ENCODE results near the gene PLSCR3.
A peak's percentile ranks its signal among the peaks of the same experiment; 100 is the strongest.

The PLSCR3 gene

DNA sequence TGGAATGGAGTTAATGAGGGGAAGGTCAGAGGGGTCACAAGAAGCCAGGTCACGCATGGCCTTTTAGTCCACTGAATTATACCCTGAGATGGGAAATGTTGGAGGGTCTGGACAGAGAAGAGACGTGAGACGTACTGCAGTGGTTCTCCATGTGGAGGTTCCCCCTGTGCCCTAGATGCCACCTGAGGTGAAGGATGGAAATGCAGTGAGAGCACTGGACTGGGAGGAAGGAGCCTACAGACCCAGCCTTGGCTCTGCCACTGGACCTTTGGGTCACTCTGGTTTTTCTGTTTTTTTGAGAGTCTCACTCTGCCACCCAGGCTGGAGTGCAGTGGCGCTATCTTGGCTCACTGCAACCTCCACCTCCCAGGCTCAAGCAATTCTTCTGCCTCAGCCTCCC, 1.8 kb upstream of the PLSCR3 start:
- TF ChIP-seq, protein P1, sequence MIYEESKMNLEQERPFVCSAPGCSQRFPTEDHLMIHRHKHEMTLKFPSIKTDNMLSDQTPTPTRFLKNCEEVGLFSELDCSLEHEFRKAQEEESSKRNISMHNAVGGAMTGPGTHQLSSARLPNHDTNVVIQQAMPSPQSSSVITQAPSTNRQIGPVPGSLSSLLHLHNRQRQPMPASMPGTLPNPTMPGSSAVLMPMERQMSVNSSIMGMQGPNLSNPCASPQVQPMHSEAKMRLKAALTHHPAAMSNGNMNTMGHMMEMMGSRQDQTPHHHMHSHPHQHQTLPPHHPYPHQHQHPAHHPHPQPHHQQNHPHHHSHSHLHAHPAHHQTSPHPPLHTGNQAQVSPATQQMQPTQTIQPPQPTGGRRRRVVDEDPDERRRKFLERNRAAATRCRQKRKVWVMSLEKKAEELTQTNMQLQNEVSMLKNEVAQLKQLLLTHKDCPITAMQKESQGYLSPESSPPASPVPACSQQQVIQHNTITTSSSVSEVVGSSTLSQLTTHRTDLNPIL (CRISPR knock-in tag; IDR thresholded peaks at IDR 0.05; ENCODE audit: low read depth): no peak
- TF ChIP-seq, protein P2, sequence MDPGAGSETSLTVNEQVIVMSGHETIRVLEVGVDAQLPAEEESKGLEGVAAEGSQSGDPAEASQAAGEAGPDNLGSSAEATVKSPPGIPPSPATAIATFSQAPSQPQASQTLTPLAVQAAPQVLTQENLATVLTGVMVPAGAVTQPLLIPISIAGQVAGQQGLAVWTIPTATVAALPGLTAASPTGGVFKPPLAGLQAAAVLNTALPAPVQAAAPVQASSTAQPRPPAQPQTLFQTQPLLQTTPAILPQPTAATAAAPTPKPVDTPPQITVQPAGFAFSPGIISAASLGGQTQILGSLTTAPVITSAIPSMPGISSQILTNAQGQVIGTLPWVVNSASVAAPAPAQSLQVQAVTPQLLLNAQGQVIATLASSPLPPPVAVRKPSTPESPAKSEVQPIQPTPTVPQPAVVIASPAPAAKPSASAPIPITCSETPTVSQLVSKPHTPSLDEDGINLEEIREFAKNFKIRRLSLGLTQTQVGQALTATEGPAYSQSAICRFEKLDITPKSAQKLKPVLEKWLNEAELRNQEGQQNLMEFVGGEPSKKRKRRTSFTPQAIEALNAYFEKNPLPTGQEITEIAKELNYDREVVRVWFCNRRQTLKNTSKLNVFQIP (CRISPR knock-in tag; IDR thresholded peaks at IDR 0.05; ENCODE audit: borderline replicate concordance, low read depth): no peak
- TF ChIP-seq BACH2 (CRISPR knock-in tag; IDR thresholded peaks at IDR 0.05; ENCODE audit: borderline replicate concordance) (no peak), TOX (CRISPR knock-in tag; IDR thresholded peaks at IDR 0.05; ENCODE audit: borderline replicate concordance) (no peak), ZC3H10 (CRISPR knock-in tag; IDR thresholded peaks at IDR 0.05) (no peak), OSR1 (CRISPR knock-in tag; IDR thresholded peaks at IDR 0.05) (no peak), TCF4 (CRISPR knock-in tag; IDR thresholded peaks at IDR 0.05; ENCODE audit: borderline replicate concordance) (no peak), ARNTL (CRISPR knock-in tag; IDR thresholded peaks at IDR 0.05; ENCODE audit: borderline replicate concordance, low read depth) (no peak), ISL1 (CRISPR knock-in tag; IDR thresholded peaks at IDR 0.05) (no peak), PPARA (CRISPR knock-in tag; IDR thresholded peaks at IDR 0.05; ENCODE audit: borderline replicate concordance) (no peak), ZFP30 (CRISPR knock-in tag; IDR thresholded peaks at IDR 0.05) (no peak), CSDC2 (CRISPR knock-in tag; IDR thresholded peaks at IDR 0.05) (no peak), ESRRG (CRISPR knock-in tag; IDR thresholded peaks at IDR 0.05) (no peak), GLIS3 (CRISPR knock-in tag; IDR thresholded peaks at IDR 0.05) (no peak)
- TF ChIP-seq, protein P3, sequence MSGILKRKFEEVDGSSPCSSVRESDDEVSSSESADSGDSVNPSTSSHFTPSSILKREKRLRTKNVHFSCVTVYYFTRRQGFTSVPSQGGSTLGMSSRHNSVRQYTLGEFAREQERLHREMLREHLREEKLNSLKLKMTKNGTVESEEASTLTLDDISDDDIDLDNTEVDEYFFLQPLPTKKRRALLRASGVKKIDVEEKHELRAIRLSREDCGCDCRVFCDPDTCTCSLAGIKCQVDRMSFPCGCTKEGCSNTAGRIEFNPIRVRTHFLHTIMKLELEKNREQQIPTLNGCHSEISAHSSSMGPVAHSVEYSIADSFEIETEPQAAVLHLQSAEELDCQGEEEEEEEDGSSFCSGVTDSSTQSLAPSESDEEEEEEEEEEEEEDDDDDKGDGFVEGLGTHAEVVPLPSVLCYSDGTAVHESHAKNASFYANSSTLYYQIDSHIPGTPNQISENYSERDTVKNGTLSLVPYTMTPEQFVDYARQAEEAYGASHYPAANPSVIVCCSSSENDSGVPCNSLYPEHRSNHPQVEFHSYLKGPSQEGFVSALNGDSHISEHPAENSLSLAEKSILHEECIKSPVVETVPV (CRISPR knock-in tag; IDR thresholded peaks at IDR 0.05): no peak
- TF ChIP-seq, protein P4, sequence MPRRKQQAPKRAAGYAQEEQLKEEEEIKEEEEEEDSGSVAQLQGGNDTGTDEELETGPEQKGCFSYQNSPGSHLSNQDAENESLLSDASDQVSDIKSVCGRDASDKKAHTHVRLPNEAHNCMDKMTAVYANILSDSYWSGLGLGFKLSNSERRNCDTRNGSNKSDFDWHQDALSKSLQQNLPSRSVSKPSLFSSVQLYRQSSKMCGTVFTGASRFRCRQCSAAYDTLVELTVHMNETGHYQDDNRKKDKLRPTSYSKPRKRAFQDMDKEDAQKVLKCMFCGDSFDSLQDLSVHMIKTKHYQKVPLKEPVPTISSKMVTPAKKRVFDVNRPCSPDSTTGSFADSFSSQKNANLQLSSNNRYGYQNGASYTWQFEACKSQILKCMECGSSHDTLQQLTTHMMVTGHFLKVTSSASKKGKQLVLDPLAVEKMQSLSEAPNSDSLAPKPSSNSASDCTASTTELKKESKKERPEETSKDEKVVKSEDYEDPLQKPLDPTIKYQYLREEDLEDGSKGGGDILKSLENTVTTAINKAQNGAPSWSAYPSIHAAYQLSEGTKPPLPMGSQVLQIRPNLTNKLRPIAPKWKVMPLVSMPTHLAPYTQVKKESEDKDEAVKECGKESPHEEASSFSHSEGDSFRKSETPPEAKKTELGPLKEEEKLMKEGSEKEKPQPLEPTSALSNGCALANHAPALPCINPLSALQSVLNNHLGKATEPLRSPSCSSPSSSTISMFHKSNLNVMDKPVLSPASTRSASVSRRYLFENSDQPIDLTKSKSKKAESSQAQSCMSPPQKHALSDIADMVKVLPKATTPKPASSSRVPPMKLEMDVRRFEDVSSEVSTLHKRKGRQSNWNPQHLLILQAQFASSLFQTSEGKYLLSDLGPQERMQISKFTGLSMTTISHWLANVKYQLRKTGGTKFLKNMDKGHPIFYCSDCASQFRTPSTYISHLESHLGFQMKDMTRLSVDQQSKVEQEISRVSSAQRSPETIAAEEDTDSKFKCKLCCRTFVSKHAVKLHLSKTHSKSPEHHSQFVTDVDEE (CRISPR knock-in tag; IDR thresholded peaks at IDR 0.05): no peak
- TF ChIP-seq, protein P5, sequence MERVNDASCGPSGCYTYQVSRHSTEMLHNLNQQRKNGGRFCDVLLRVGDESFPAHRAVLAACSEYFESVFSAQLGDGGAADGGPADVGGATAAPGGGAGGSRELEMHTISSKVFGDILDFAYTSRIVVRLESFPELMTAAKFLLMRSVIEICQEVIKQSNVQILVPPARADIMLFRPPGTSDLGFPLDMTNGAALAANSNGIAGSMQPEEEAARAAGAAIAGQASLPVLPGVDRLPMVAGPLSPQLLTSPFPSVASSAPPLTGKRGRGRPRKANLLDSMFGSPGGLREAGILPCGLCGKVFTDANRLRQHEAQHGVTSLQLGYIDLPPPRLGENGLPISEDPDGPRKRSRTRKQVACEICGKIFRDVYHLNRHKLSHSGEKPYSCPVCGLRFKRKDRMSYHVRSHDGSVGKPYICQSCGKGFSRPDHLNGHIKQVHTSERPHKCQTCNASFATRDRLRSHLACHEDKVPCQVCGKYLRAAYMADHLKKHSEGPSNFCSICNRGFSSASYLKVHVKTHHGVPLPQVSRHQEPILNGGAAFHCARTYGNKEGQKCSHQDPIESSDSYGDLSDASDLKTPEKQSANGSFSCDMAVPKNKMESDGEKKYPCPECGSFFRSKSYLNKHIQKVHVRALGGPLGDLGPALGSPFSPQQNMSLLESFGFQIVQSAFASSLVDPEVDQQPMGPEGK (CRISPR knock-in tag; IDR thresholded peaks at IDR 0.05; ENCODE audit: borderline replicate concordance): no peak
- ATAC-seq: no peak

DNA sequence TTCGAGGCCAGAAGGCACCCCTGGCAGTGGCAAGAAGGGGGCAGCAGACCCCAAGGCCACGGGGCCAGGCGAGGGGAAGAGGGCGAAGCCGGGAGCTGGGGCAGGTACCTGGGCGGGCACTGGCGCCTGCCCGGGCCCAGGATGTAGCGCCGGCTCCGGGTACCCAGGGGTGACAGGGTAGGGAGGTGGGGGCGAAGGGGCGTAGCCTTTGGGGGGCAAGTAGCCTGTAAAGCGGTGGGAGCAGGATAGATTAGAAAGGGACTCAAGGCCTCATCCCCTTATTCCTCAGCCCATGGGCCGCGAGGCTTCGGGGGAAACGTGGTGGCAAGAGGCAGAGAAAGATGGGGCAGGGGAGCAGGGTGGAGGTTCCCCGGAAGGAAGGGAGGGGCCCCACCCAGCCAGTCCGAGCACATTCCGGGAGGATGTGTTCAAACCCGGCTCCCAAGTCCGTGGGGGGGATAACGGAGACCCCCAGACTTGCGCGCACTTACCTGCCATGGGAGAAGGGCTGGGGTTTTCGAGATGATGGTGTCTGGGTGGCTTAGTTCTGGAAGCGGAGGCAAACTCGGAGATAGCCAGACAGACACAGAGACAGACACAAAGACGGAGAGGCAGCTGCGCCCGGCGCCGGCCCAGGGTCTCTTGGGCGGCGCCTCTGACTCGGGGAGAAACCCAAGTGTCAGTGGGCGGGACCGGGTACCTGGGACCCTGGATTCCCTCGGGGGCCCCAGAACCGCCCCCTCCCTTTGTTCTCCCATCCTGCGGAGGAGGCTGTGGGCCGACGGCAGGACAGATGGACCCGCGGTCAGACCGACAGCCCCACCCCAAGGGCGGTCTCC, 493 bp downstream of the PLSCR3 start:
- peak; percentile 49 for ATAC-seq
- TF ChIP-seq, protein P5 (CRISPR knock-in tag; IDR thresholded peaks at IDR 0.05; ENCODE audit: borderline replicate concordance): no peak
- TF ChIP-seq, protein P4 (CRISPR knock-in tag; IDR thresholded peaks at IDR 0.05): no peak
- TF ChIP-seq ZFP3 (CRISPR knock-in tag; IDR thresholded peaks at IDR 0.05) (no peak), BACH2 (CRISPR knock-in tag; IDR thresholded peaks at IDR 0.05; ENCODE audit: borderline replicate concordance) (no peak), ARNTL (CRISPR knock-in tag; IDR thresholded peaks at IDR 0.05; ENCODE audit: borderline replicate concordance, low read depth) (no peak), GLIS3 (CRISPR knock-in tag; IDR thresholded peaks at IDR 0.05) (no peak)
